HL-60/S4 treated with retinoic acid at 250 ng/mL for 4 days and 3 days (cell line): ENCODE data around the gene NGLY1.

ENCODE experiments used
- in situ Hi-C: fragments of 300-500 bp; cut with MboI; formaldehyde crosslinking; loops from 2 replicates; pipeline ENCODE4 v1.7.0; 2022; ENCODE audit warnings: low sequenced_read_pairs

Gene NGLY1

DNA sequence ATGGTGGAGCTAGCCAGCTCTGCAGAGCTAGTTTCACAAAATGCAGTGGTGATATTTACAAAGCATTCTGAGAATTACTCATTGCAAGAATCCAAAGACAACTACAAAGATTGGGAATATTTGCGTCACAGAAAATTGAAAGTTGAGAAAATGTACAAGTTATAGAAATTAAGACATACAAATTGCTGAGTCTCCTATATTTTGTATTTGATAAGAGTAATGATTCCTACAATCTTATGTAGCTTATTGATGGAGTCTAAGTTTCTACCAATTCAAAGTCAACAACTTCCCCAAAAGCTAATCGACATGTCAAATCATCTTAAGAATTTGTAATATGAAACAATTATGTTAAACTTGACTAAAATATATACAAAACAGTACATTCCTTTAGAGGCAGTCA is 72.2 kb downstream of the NGLY1 start:
- in situ Hi-C loops, result no loop called here

DNA sequence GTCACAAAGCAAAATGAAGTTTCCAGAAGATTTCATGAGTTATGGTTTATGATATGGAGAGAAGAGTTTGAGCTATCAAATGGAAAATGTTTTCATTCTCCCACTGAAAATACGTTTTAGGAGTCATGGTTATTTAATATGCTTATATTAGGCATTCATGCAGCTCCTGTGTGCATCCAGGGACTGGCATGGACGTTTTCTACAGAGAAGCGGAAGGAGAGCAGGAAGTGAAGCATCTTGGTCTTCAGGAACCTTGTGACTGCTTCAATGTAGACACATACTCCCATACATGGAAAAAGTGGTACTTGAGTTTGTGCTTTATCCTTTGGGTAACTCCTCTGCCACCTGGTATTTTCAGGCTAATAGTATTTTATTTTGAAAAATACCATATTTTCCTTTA is 75.2 kb downstream of the NGLY1 start:
- in situ Hi-C loops, result no loop called here

- in situ Hi-C loops, result no loop called here
Observed at GRCh38 chr3:25707268-25707926, 75.8 kb downstream of the NGLY1 start.

GRCh38 chr3:25706213-25706612 is 77.0 kb downstream of the NGLY1 start:
- in situ Hi-C loops, result no loop called here

DNA sequence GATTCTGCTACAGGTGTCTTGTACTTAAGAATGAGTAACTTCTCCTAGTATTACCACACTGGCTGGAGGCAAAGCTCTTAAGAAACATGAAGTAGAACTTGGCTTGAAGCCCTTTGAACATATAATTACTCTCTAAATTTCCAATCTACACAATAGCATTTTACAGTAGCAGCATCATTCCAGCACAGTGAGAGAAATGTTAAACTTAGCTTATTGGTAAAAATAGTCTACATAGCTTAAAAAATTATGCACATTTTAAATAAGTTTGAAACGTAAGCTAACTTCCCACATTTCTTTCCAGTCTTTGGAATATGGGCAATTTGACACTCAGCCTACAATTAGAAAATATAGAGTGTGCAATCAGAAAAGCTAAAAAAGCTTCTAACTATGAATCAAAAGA is 85.7 kb downstream of the NGLY1 start:
- in situ Hi-C loops, result no loop called here

- in situ Hi-C loops, result no loop called here
Observed at GRCh38 chr3:25695731-25696420, 87.4 kb downstream of the NGLY1 start.

DNA sequence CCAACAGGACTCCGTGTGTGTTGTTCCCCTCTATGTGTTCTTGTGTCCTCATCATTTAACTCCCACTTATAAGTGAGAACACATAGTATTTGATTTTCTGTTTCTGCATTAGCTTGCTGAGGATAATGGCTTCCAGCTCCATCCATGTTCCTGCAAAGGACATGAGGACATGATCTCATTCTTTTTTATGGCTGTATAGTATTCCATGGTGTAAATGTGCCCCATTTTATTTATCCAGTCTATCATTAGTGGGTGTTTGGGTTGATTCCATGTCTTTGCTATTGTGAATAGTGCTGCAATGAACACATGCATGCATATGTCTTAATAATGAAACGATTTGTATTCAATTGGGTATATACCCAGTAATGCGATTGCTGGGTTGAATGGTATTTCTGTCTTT is 90.0 kb downstream of the NGLY1 start:
- in situ Hi-C loops, result no loop called here

DNA sequence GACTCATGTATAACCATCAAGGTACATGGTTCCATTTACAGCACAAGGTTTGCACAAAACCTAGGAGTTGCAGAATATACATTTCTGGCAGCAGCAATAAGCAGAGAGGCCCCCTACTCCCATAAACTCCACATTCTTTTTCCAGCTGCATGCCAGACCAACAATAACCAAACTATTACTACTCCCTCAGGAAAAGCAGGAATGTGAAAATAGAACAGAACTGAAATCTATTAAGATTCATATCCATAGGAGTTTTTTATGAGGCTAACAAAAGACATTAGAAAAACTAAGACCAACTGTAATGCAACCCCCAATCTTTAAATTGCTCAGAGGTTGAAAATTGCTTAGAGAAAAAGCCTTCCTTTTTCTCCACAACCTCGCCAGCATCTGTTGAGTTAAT is 90.9 kb downstream of the NGLY1 start:
- in situ Hi-C loops, result no loop called here

GRCh38 chr3:25690768-25691533 is 92.3 kb downstream of the NGLY1 start:
- in situ Hi-C loops, result no loop called here

- in situ Hi-C loops, result no loop called here
Observed at GRCh38 chr3:25689226-25689625, 94.0 kb downstream of the NGLY1 start.

GRCh38 chr3:25687742-25688141 is 95.5 kb downstream of the NGLY1 start:
- in situ Hi-C loops, result no loop called here

- in situ Hi-C loops, result no loop called here
Observed at GRCh38 chr3:25686766-25687165, 96.5 kb downstream of the NGLY1 start.

- in situ Hi-C loops, result no loop called here
Observed at GRCh38 chr3:25683882-25684281, 99.4 kb downstream of the NGLY1 start.

DNA sequence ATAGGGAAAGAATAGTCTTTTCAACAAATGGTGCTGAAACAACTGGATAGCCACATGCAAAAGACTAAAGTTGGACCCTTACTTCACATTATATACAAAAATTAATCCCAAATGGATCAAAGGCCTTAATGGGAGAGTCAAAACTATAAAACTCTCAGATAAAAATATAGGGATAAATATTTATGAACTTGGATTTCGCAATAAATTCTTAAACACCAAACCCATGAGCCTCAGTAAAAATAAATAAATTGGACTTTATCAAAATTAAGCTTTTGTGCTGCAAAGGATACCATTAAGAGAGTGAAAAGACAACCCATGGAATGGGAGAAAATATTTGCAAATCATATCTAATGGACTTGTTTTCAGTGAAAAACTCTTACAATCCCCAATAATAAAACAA is 99.8 kb downstream of the NGLY1 start:
- in situ Hi-C loops, result no loop called here

DNA sequence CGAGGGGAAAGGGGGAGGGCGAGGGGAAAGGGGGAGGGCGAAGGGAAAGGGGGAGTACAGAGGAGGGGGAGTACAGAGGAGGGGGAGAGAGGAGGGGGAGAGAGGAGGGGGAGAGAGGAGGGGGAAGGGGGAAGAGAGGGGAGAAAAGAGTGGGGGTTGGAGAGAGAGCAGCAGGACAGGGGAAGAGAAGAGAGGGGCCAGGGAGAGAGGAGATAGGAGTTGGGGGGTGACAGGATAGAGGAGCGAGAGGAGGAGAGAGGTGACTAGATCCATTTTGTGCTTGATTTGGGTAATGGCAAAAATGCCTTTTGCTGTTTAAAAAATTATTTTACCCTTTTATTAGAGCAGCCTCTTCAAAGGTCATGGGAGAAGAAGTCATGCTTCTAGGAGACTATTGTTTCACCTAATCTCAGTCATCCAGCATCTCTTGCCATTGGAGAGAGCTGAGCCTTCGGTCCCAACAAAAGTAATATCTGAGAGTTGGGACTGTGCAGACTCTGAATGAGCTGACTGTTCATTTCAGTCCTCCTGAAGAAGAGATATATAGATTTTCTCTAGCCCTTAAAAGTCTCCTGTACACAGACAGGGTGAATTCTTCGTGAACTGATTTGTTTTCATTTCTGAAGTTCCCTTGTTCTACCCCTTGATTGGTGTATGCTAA is 103.5 kb downstream of the NGLY1 start:
- in situ Hi-C loops, result no loop called here

DNA sequence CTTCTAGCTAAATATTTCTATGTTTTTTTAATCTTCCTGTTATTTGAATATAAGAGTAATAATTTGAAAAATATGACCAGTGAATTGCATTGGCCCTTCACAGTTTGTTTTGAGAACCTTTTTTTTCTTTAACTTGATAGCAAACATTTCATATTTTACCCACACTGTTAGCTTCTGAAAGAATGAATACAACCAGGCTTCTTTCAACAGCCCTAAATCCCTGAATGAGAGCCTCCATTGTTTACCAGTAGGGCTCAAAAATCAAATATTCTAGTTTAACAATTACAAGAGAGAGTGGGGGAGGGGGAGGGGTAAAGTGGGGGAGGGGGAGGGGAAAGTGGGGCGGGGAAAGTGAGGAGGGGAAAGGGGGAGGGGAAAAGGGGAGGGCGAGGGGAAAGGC is 104.1 kb downstream of the NGLY1 start:
- in situ Hi-C loops, result no loop called here

DNA sequence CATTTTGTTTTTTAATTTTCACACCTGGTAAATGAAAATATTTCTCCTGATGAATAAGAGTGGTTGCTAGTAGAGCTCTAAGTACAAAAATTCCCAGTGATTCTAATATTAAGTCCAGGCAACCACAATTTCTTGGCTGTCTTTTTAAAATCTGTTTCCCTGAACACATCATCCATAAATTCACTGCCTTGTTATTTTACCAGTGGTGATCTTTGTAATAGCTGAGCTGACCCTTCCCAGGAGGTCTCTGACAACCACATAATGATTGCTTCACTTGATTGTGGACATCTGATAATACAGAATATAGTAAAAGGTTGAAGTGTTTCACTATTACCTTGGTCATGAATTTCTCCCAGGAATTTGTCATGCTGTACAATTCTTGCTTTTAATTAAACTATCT is 104.7 kb downstream of the NGLY1 start:
- in situ Hi-C loops, result no loop called here

DNA sequence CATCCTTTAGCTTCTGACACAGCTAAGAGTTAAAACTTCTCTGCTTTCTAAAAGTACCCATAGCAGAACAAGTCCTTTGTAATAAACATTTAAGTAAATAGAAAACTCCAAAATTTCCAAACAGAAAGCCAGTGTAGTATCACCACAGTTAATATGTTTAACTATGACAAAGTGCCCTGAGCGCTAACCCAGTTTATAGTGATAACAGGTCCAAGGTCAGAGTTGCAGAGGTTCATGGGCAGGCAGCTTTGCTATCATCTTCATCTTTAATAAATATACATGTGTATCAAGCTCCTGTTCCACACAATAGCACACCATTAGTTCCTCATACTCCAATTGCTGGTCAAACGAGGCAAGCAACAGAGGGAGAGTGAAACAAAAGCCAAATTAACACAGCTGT is 106.1 kb downstream of the NGLY1 start:
- in situ Hi-C loops, result no loop called here

DNA sequence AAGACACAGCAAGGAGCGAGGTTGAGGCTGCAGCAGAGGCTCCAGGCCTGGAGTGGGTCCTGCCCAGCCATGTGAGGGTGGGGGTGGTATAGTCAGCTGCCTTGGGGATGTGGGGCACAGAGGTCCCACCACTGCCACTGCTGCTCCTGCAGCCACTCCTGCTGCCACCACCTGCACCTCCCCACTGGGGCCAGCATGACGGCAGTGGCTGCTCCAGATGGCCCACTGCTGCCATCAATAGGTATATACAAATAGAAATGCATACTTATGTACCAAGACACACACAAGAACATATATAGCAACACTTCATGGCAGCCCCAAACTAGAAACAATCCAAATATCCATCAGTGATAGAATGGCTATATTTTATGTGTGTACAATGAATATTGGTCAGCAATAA is 108.6 kb downstream of the NGLY1 start:
- in situ Hi-C loops, result no loop called here

DNA sequence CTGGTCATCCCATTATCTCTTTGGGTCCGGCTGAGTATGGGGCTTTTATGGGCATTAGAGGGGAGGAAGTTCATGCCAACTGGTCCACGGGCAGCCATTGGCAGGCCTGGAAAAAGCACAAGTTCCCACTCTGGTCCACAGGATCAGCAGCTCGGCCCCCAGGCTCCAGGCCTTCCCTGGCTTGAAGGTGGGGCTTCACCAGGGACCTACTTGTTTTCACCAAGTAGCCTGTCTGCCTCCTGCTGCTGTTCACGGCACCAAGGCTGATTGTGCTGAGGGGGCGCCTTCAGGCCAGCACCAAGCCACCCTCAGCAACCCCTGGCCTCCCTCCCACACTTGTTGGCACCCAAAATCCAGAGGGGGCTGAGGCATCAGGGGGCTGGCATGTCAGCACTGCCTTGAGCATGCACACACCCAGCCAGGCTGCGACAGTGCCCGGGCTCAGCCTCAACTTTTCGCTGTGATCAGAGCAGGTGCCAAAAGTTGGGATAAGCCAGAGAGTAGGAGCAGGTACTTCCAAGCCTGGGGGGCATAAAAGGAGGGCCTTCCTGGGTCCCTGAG is 109.4 kb downstream of the NGLY1 start:
- in situ Hi-C loops, result no loop called here
